ENCODE measurements around the gene LRRFIP2. TPM values are rescaled to one million over a fixed set of nuclear protein-coding genes. Genes with fewer than 3 reads are reported as not detected.

The LRRFIP2 gene
- total RNA-seq, 3 donors from 2014 or later: 24.8 to 40.8 (median 26.6) TPM

GRCh38 chr3:37037352-37037751 is 137.0 kb downstream of the LRRFIP2 start:
- H3K36me3 Mint-ChIP-seq (ENCODE audit: insufficient read depth): peaks cover 69% of the 10 kb centered on the region
- no peaks in the 10 kb centered on the region for H3K27me3 Mint-ChIP-seq (ENCODE audit: low read depth)
- DNase-seq: no peak

GRCh38 chr3:37032961-37033360 is 141.4 kb downstream of the LRRFIP2 start:
- no peaks in the 10 kb centered on the region for H3K27me3 Mint-ChIP-seq (ENCODE audit: low read depth)
- peaks cover 61% of the 10 kb centered on the region for H3K36me3 Mint-ChIP-seq (ENCODE audit: insufficient read depth)
- DNase-seq (no peak), ATAC-seq (no peak)
- H3K9me3 Mint-ChIP-seq: peaks cover 4% of the 10 kb centered on the region
- H3K4me3 Mint-ChIP-seq: no peak overlapping the region
- no peaks in the 10 kb centered on the region for H3K4me1 Mint-ChIP-seq (ENCODE audit: low read depth)

More at GRCh38 chr3:37037352-37037751, 137.0 kb downstream of the LRRFIP2 start:
- no peak overlapping the region for H3K4me3 Mint-ChIP-seq
- no peak for ATAC-seq
- no peaks in the 10 kb centered on the region for H3K4me1 Mint-ChIP-seq (ENCODE audit: low read depth)
- H3K9me3 Mint-ChIP-seq: peaks cover 4% of the 10 kb centered on the region

- Mint-ChIP-seq H3K4me1 (ENCODE audit: low read depth) (no peaks in the 10 kb centered on the region), H3K4me3 (no peak overlapping the region)
These were observed 143.2 kb downstream of the LRRFIP2 start for GRCh38 chr3:37031096-37031682.

GRCh38 chr3:37030588-37030987 is 143.8 kb downstream of the LRRFIP2 start:
- Mint-ChIP-seq H3K36me3 (ENCODE audit: insufficient read depth) (peaks cover 59% of the 10 kb centered on the region), H3K27me3 (ENCODE audit: low read depth) (no peaks in the 10 kb centered on the region), H3K9me3 (no peaks in the 10 kb centered on the region), H3K4me3 (no peak overlapping the region), H3K4me1 (ENCODE audit: low read depth) (no peaks in the 10 kb centered on the region)
- no peak for ATAC-seq
- DNase-seq: no peak

More at GRCh38 chr3:37031096-37031682, 143.2 kb downstream of the LRRFIP2 start:
- H3K36me3 Mint-ChIP-seq (ENCODE audit: insufficient read depth): peaks cover 59% of the 10 kb centered on the region
- H3K27me3 Mint-ChIP-seq (ENCODE audit: low read depth): no peaks in the 10 kb centered on the region
- no peak for DNase-seq
- no peak for ATAC-seq
- no peaks in the 10 kb centered on the region for H3K9me3 Mint-ChIP-seq

GRCh38 chr3:37029516-37030163 is 144.7 kb downstream of the LRRFIP2 start:
- ATAC-seq: no peak
- DNase-seq: no peak
- Mint-ChIP-seq H3K36me3 (ENCODE audit: insufficient read depth) (peaks cover 54% of the 10 kb centered on the region), H3K4me3 (no peak overlapping the region), H3K27me3 (ENCODE audit: low read depth) (no peaks in the 10 kb centered on the region), H3K9me3 (no peaks in the 10 kb centered on the region), H3K4me1 (ENCODE audit: low read depth) (peaks cover 2% of the 10 kb centered on the region)

- Mint-ChIP-seq H3K4me1 (ENCODE audit: low read depth) (peaks cover 2% of the 10 kb centered on the region), H3K27me3 (ENCODE audit: low read depth) (no peaks in the 10 kb centered on the region), H3K36me3 (ENCODE audit: insufficient read depth) (peaks cover 52% of the 10 kb centered on the region), H3K4me3 (no peak overlapping the region), H3K9me3 (no peaks in the 10 kb centered on the region)
- ATAC-seq (no peak), DNase-seq (no peak)
These were observed 145.3 kb downstream of the LRRFIP2 start for GRCh38 chr3:37029111-37029510.

GRCh38 chr3:37028329-37028728 is 146.1 kb downstream of the LRRFIP2 start:
- ATAC-seq (no peak), DNase-seq (no peak)
- H3K9me3 Mint-ChIP-seq: no peaks in the 10 kb centered on the region
- peaks cover 2% of the 10 kb centered on the region for H3K4me1 Mint-ChIP-seq (ENCODE audit: low read depth)
- H3K4me3 Mint-ChIP-seq: no peak overlapping the region
- peaks cover 51% of the 10 kb centered on the region for H3K36me3 Mint-ChIP-seq (ENCODE audit: insufficient read depth)
- no peaks in the 10 kb centered on the region for H3K27me3 Mint-ChIP-seq (ENCODE audit: low read depth)

- DNase-seq (no peak), ATAC-seq (no peak)
- H3K4me3 Mint-ChIP-seq: no peak overlapping the region
- H3K9me3 Mint-ChIP-seq: no peaks in the 10 kb centered on the region
- no peaks in the 10 kb centered on the region for H3K27me3 Mint-ChIP-seq (ENCODE audit: low read depth)
- H3K4me1 Mint-ChIP-seq (ENCODE audit: low read depth): peaks cover 2% of the 10 kb centered on the region
- H3K36me3 Mint-ChIP-seq (ENCODE audit: insufficient read depth): peaks cover 49% of the 10 kb centered on the region
These were observed 147.5 kb downstream of the LRRFIP2 start for GRCh38 chr3:37026851-37027250.

GRCh38 chr3:37025561-37026335 is 148.6 kb downstream of the LRRFIP2 start:
- DNase-seq (no peak), ATAC-seq (no peak)
- peaks cover 2% of the 10 kb centered on the region for H3K4me1 Mint-ChIP-seq (ENCODE audit: low read depth)
- peaks cover 53% of the 10 kb centered on the region for H3K36me3 Mint-ChIP-seq (ENCODE audit: insufficient read depth)
- no peaks in the 10 kb centered on the region for H3K27me3 Mint-ChIP-seq (ENCODE audit: low read depth)
- no peaks in the 10 kb centered on the region for H3K9me3 Mint-ChIP-seq
- H3K4me3 Mint-ChIP-seq: no peak overlapping the region

- ATAC-seq: no peak
- H3K9me3 Mint-ChIP-seq: no peaks in the 10 kb centered on the region
- DNase-seq: no peak
- H3K27me3 Mint-ChIP-seq (ENCODE audit: low read depth): no peaks in the 10 kb centered on the region
- peaks cover 59% of the 10 kb centered on the region for H3K36me3 Mint-ChIP-seq (ENCODE audit: insufficient read depth)
- H3K4me1 Mint-ChIP-seq (ENCODE audit: low read depth): peaks cover 2% of the 10 kb centered on the region
- no peak overlapping the region for H3K4me3 Mint-ChIP-seq
These were observed 149.5 kb downstream of the LRRFIP2 start for GRCh38 chr3:37024820-37025405.

GRCh38 chr3:37024092-37024491 is 150.3 kb downstream of the LRRFIP2 start:
- ATAC-seq: no peak
- Mint-ChIP-seq H3K4me3 (no peak overlapping the region), H3K4me1 (ENCODE audit: low read depth) (peaks cover 2% of the 10 kb centered on the region), H3K36me3 (ENCODE audit: insufficient read depth) (peaks cover 63% of the 10 kb centered on the region), H3K9me3 (no peaks in the 10 kb centered on the region), H3K27me3 (ENCODE audit: low read depth) (no peaks in the 10 kb centered on the region)
- DNase-seq: no peak

- H3K36me3 Mint-ChIP-seq (ENCODE audit: insufficient read depth): peaks cover 55% of the 10 kb centered on the region
- H3K9me3 Mint-ChIP-seq: no peaks in the 10 kb centered on the region
- H3K4me3 Mint-ChIP-seq: no peak overlapping the region
- no peaks in the 10 kb centered on the region for H3K27me3 Mint-ChIP-seq (ENCODE audit: low read depth)
- H3K4me1 Mint-ChIP-seq (ENCODE audit: low read depth): no peaks in the 10 kb centered on the region
- DNase-seq (no peak), ATAC-seq (no peak)
These were observed 156.7 kb downstream of the LRRFIP2 start for GRCh38 chr3:37017683-37018082.

- H3K9me3 Mint-ChIP-seq: no peaks in the 10 kb centered on the region
- no peak for DNase-seq
- no peaks in the 10 kb centered on the region for H3K4me1 Mint-ChIP-seq (ENCODE audit: low read depth)
- H3K36me3 Mint-ChIP-seq (ENCODE audit: insufficient read depth): peaks cover 53% of the 10 kb centered on the region
- no peak overlapping the region for H3K4me3 Mint-ChIP-seq
- H3K27me3 Mint-ChIP-seq (ENCODE audit: low read depth): no peaks in the 10 kb centered on the region
- no peak for ATAC-seq
These were observed 157.5 kb downstream of the LRRFIP2 start for GRCh38 chr3:37016903-37017302.

- ATAC-seq (no peak), DNase-seq (no peak)
- H3K36me3 Mint-ChIP-seq (ENCODE audit: insufficient read depth): peaks cover 53% of the 10 kb centered on the region
- no peaks in the 10 kb centered on the region for H3K27me3 Mint-ChIP-seq (ENCODE audit: low read depth)
- H3K4me3 Mint-ChIP-seq: no peak overlapping the region
- H3K4me1 Mint-ChIP-seq (ENCODE audit: low read depth): no peaks in the 10 kb centered on the region
- no peaks in the 10 kb centered on the region for H3K9me3 Mint-ChIP-seq
These were observed 158.7 kb downstream of the LRRFIP2 start for GRCh38 chr3:37015642-37016041.

All from activated T-cell treated with anti-CD3 and anti-CD28 coated beads, Interleukin-2, amount 50 U/mL, for 4 hours (primary cell).